Natural killer cell (primary cell): ENCODE results near the gene FRMD4A. TPM values are rescaled to one million over a fixed set of nuclear protein-coding genes. Genes with fewer than 3 reads are reported as not detected.

ENCODE experiments used
- ATAC-seq, 3 donors: fragments of 150-1000 bp in 2 of 3; fragments of 200-7000 bp in 1 of 3; cut with Tn5 transposase; 1 replicate in 1 of 3; 2 replicates in 2 of 3; pipeline ENCODE4 v1.10.0; 2021; ENCODE audit warnings: mild to moderate bottlenecking in 2 of 3, moderate library complexity in 2 of 3
- DNase-seq, 2 donors: peaks; one replicate each; pipeline versions ENCODE4 v3.0.0 to v3.0.0-alpha.2; 2013 to 2021; ENCODE audit warnings: mixed read lengths in 1 of 2
- H3K27ac ChIP-seq: one replicate; pipeline ENCODE4 v1.5.1; 2013; ENCODE audit warnings: mild to moderate bottlenecking, low read length
- H3K27me3 ChIP-seq: one replicate; pipeline ENCODE4 v1.6.1; 2013; ENCODE audit warnings: low read length; ENCODE audit not compliant: control insufficient read depth, insufficient read depth
- H3K36me3 ChIP-seq: one replicate; pipeline ENCODE4 v1.6.1; 2013; ENCODE audit warnings: low read length; ENCODE audit not compliant: control insufficient read depth, insufficient read depth
- H3K4me1 ChIP-seq: one replicate; pipeline ENCODE4 v1.6.1; 2013; ENCODE audit warnings: low read length; ENCODE audit not compliant: control insufficient read depth, insufficient read depth
- H3K4me3 ChIP-seq: one replicate; pipeline ENCODE4 v1.5.1; 2013; ENCODE audit warnings: low read length
- H3K9me3 ChIP-seq: one replicate; pipeline ENCODE4 v1.6.1; 2013; ENCODE audit warnings: low read length; ENCODE audit not compliant: control insufficient read depth, insufficient read depth
- H3K27ac Mint-ChIP-seq, 2 donors: one replicate each; pipeline ENCODE4 v1.8.0; 2022; ENCODE audit warnings: mild to moderate bottlenecking in 2 of 2, mixed read lengths in 2 of 2, moderate library complexity in 1 of 2
- H3K27me3 Mint-ChIP-seq, 2 donors: one replicate each; pipeline ENCODE4 v1.8.0; 2022; ENCODE audit warnings: low read depth in 2 of 2, mixed read lengths in 2 of 2
- H3K36me3 Mint-ChIP-seq: one replicate; pipeline ENCODE4 v1.8.0; 2022; ENCODE audit warnings: mixed read lengths
- H3K4me1 Mint-ChIP-seq, 2 donors: one replicate each; pipeline ENCODE4 v1.8.0; 2022; ENCODE audit warnings: mixed read lengths in 2 of 2
- H3K4me3 Mint-ChIP-seq: one replicate; pipeline ENCODE4 v1.8.0; 2022; ENCODE audit warnings: mild to moderate bottlenecking, moderate library complexity, mixed read lengths
- H3K9me3 Mint-ChIP-seq, 2 donors: one replicate each; pipeline ENCODE4 v1.8.0; 2022; ENCODE audit warnings: mixed read lengths in 2 of 2
- CTCF ChIP-seq: fragments of 200-600 bp; IDR thresholded peaks from one replicate; pipeline ENCODE4 v1.8.0; 2022; ENCODE audit warnings: antibody characterized with exemption
- WGBS: methylation state at CpG from one replicate; pipeline ENCODE4 v1.1.7; 2013; ENCODE audit warnings: missing lambda C conversion rate; ENCODE audit not compliant: insufficient coverage; 5-methylcytosine and 5-hydroxymethylcytosine counted together
- intact Hi-C: fragments of 100-400 bp; cut with micrococcal nuclease; formaldehyde crosslinking; loops from one replicate; pipeline ENCODE4 v1.14.2; 2022
- total RNA-seq, 4 donors: library from RNA; stranded (reverse); fragments of 120-200 nt in 1 of 4; gene quantifications; one replicate each; pipeline versions ENCODE4 v1.2.3 to v1.2.4, GENCODE V29; 2013 to 2022

FRMD4A gene
- total RNA-seq, 3 donors from 2014 or later (not counting 1 experiment from before 2014, with no cell fraction given), result 0.36 to 0.38 TPM; not detected in 1

GRCh38 chr10:13773496-13774170 is 557.1 kb downstream of the FRMD4A start:
- Histone ChIP-seq H3K4me3 (no peak overlapping the region), H3K27me3 (no peaks in the 10 kb centered on the region), H3K27ac (no peak overlapping the region), H3K9me3 (no peaks in the 10 kb centered on the region), H3K36me3 (no peaks in the 10 kb centered on the region), H3K4me1 (peaks cover 4% of the 10 kb centered on the region)
- DNase-seq, result no peak
- intact Hi-C loops, result no loop called here
- TF ChIP-seq CTCF, result no peak
- Mint-ChIP-seq H3K9me3 (no peaks in the 10 kb centered on the region), H3K27me3 (peaks cover 28% of the 10 kb centered on the region in 2 donors), H3K4me1 (no peaks in the 10 kb centered on the region), H3K36me3 (no peaks in the 10 kb centered on the region), H3K4me3 (no peak overlapping the region), H3K27ac (no peak overlapping the region)
- 83% methylated on average over 12 of the region's 13 CpGs for WGBS
- no peak for ATAC-seq

GRCh38 chr10:13773043-13773442 is 557.7 kb downstream of the FRMD4A start:
- Mint-ChIP-seq H3K9me3 (no peaks in the 10 kb centered on the region), H3K4me1 (no peaks in the 10 kb centered on the region), H3K4me3 (no peak overlapping the region), H3K36me3 (no peaks in the 10 kb centered on the region), H3K27me3 (peaks cover 28% of the 10 kb centered on the region in 2 donors), H3K27ac (no peak overlapping the region)
- Histone ChIP-seq H3K4me3 (no peak overlapping the region), H3K27ac (no peak overlapping the region), H3K27me3 (no peaks in the 10 kb centered on the region), H3K4me1 (peaks cover 4% of the 10 kb centered on the region), H3K9me3 (no peaks in the 10 kb centered on the region), H3K36me3 (no peaks in the 10 kb centered on the region)
- 84% methylated on average over 8 of the region's 8 CpGs for WGBS
- no peak for DNase-seq
- intact Hi-C loops, result no loop called here
- no peak for ATAC-seq
- TF ChIP-seq CTCF, result no peak

DNA sequence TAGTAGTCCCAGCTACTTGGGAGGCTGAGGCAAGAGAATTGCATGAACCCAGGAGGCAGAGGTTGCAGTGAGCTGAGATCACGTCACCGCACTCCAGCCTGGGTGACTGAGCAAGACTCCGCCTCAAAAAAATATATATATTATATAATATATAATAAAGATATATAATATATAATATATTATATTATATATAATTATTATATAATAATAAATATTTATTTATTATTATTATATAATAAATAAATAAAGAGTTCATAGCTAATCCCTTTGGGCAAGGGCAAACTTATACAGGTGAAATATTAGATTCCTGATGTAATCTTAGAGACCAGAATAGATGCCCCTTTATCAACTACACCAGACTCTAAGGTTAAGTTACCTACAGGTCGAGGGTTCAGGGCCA is 558.7 kb downstream of the FRMD4A start:
- no peak overlapping the region for H3K27ac Mint-ChIP-seq
- H3K36me3 Mint-ChIP-seq, result no peaks in the 10 kb centered on the region
- TF ChIP-seq CTCF, result no peak
- Histone ChIP-seq H3K27me3 (no peaks in the 10 kb centered on the region), H3K4me3 (no peak overlapping the region), H3K4me1 (no peaks in the 10 kb centered on the region), H3K9me3 (no peaks in the 10 kb centered on the region), H3K36me3 (no peaks in the 10 kb centered on the region), H3K27ac (no peak overlapping the region)
- H3K27me3 Mint-ChIP-seq, result peaks cover 28% of the 10 kb centered on the region in 2 donors
- ATAC-seq (no peak), DNase-seq (no peak)
- no peaks in the 10 kb centered on the region for H3K9me3 Mint-ChIP-seq
- H3K4me1 Mint-ChIP-seq, result no peaks in the 10 kb centered on the region
- 64% methylated on average over 1 of the region's 4 CpGs for WGBS
- intact Hi-C loops, result no loop called here
- no peak overlapping the region for H3K4me3 Mint-ChIP-seq
